Prostate gland (tissue), 2 donors: ENCODE measurements around the gene TMEM237. TPM values are rescaled to one million over a fixed set of nuclear protein-coding genes. Genes with fewer than 3 reads are reported as not detected.
"Not testable (repeated sequence)": the region's sequence is repeated elsewhere in the genome, so short reads cannot be mapped to it uniquely, and the experiment has no call there.

ENCODE experiments used
- DNase-seq: peaks from one replicate; pipeline ENCODE4 v3.0.0-alpha.2; 2019; ENCODE audit warnings: low spot score
- H3K27ac ChIP-seq, 2 donors: fragments of 200-600 bp; sonication (generic); 2 replicates each; pipeline ENCODE4 v1.5.1; 2017 to 2019
- H3K27me3 ChIP-seq: fragments of 200-600 bp; sonication (generic); replicated peaks from 2 replicates; pipeline ENCODE4 v1.5.1; 2019; ENCODE audit not compliant: insufficient read depth
- H3K36me3 ChIP-seq, 2 donors: fragments of 200-600 bp; sonication (generic); 1 replicate in 1 of 2; 2 replicates in 1 of 2; pipeline versions ENCODE4 v1.5.1 to v1.8.1; 2017 to 2019
- H3K4me1 ChIP-seq: fragments of 200-600 bp; sonication (generic); replicated peaks from 2 replicates; pipeline ENCODE4 v1.5.1; 2019
- H3K4me3 ChIP-seq, 2 donors: fragments of 200-600 bp; sonication (generic); 2 replicates each; pipeline ENCODE4 v1.5.1; 2017 to 2019
- H3K9me3 ChIP-seq: fragments of 200-600 bp; sonication (generic); 2 replicates; pipeline ENCODE4 v1.5.1; 2017
- CTCF ChIP-seq, 4 experiments: fragments of 200-600 bp in 2 of 4; fragments of 450-650 bp in 2 of 4; sonication (generic) in 2 of 4; IDR thresholded peaks; 1 replicate in 3 of 4; 2 replicates in 1 of 4; pipeline ENCODE4 v1.5.1; 2016 to 2019; ENCODE audit warnings: antibody characterized with exemption in 4 of 4, mild to moderate bottlenecking in 2 of 4, moderate library complexity in 2 of 4
- POLR2A ChIP-seq: fragments of 450-650 bp; IDR thresholded peaks from one replicate; pipeline ENCODE4 v1.6.1; 2016; ENCODE audit warnings: antibody characterized with exemption, mild to moderate bottlenecking
- POLR2AphosphoS5 ChIP-seq: sonication (generic); formaldehyde crosslinking; IDR thresholded peaks from one replicate; pipeline ENCODE4 v1.6.1; 2017; ENCODE audit warnings: antibody characterized with exemption
- WGBS: methylation state at CpG from one replicate; pipeline ENCODE4 v1.1.5; 2018; 5-methylcytosine and 5-hydroxymethylcytosine counted together
- intact Hi-C: fragments of 100-400 bp; cut with DNase I; formaldehyde crosslinking; loops from one replicate; pipeline ENCODE4 v1.14.2; 2022
- total RNA-seq, 2 donors: library from RNA; depleted of rRNA; stranded (reverse); fragments of >200 nt; gene quantifications; one replicate each; pipeline ENCODE4 v1.1.0, GENCODE V29; 2016

The TMEM237 gene
- total RNA-seq, 2 donors from 2014 or later: 29.7 to 31.4 TPM

GRCh38 chr2:201674794-201675193 lies 31.5 kb upstream of the TMEM237 start:
- no peaks in the 10 kb centered on the region for H3K9me3 ChIP-seq
- WGBS: 77% methylated on average over 3 of the region's 3 CpGs
- H3K27ac ChIP-seq: no peak overlapping the region
- no peak for TF ChIP-seq POLR2A
- no peak for TF ChIP-seq CTCF (IDR thresholded peaks at IDR 0.05)
- TF ChIP-seq POLR2AphosphoS5: no peak
- H3K36me3 ChIP-seq: no peaks in the 10 kb centered on the region
- DNase-seq: no peak
- intact Hi-C loops: no loop called here
- no peaks in the 10 kb centered on the region for H3K27me3 ChIP-seq
- no peak overlapping the region for H3K4me3 ChIP-seq
- no peaks in the 10 kb centered on the region for H3K4me1 ChIP-seq

- H3K9me3 ChIP-seq: no peaks in the 10 kb centered on the region
- no peaks in the 10 kb centered on the region for H3K4me1 ChIP-seq
- H3K27ac ChIP-seq: no peak overlapping the region
- no peaks in the 10 kb centered on the region for H3K36me3 ChIP-seq
- no peak for DNase-seq
- TF ChIP-seq CTCF (IDR thresholded peaks at IDR 0.05) (no peak), POLR2A (no peak), POLR2AphosphoS5 (no peak)
- H3K4me3 ChIP-seq: no peak overlapping the region
- no peaks in the 10 kb centered on the region for H3K27me3 ChIP-seq
- 68% methylated on average over 3 of the region's 3 CpGs for WGBS
- intact Hi-C loops: no loop called here
Observed at GRCh38 chr2:201674298-201674697, 31.0 kb upstream of the TMEM237 start.

GRCh38 chr2:201673546-201673945 lies 30.2 kb upstream of the TMEM237 start:
- Histone ChIP-seq H3K4me3 (no peak overlapping the region), H3K9me3 (no peaks in the 10 kb centered on the region), H3K4me1 (no peaks in the 10 kb centered on the region), H3K27me3 (no peaks in the 10 kb centered on the region), H3K36me3 (no peaks in the 10 kb centered on the region), H3K27ac (no peak overlapping the region)
- intact Hi-C loops: no loop called here
- TF ChIP-seq CTCF (IDR thresholded peaks at IDR 0.05) (no peak), POLR2AphosphoS5 (no peak), POLR2A (no peak)
- no peak for DNase-seq
- 56% methylated on average over 2 of the region's 2 CpGs for WGBS

- DNase-seq, H3K4me3 ChIP-seq, H3K9me3 ChIP-seq, H3K27ac ChIP-seq, H3K27me3 ChIP-seq, H3K36me3 ChIP-seq, H3K4me1 ChIP-seq, intact Hi-C loops: not testable (repeated sequence)
- 53% methylated on average over 4 of the region's 4 CpGs for whole genome bisulfite sequencing
Observed at GRCh38 chr2:201671205-201671604, 27.9 kb upstream of the TMEM237 start.

- Histone ChIP-seq H3K27ac (no peak overlapping the region), H3K36me3 (no peaks in the 10 kb centered on the region), H3K4me1 (no peaks in the 10 kb centered on the region), H3K9me3 (no peaks in the 10 kb centered on the region), H3K4me3 (no peak overlapping the region), H3K27me3 (no peaks in the 10 kb centered on the region)
- WGBS: 95% methylated on average over 1 of the region's 1 CpG
- no peak for TF ChIP-seq POLR2A
- no peak for TF ChIP-seq CTCF (IDR thresholded peaks at IDR 0.05)
- no peak for TF ChIP-seq POLR2AphosphoS5
- no peak for DNase-seq
- intact Hi-C loops: no loop called here
Observed at GRCh38 chr2:201669865-201670264, 26.6 kb upstream of the TMEM237 start.
